Neural cell (in vitro differentiated cells): Measurements from ENCODE around the gene EIF3B. TPM values are rescaled to one million over a fixed set of nuclear protein-coding genes. Genes with fewer than 3 reads are reported as not detected.

Source experiments
- H2AFZ ChIP-seq: fragments of 200-600, 300-800 bp; sonication (generic), shearing (Covaris generic); 2 replicates; pipeline ENCODE4 v1.6.0; 2014; ENCODE audit warnings: low read depth, mild to moderate bottlenecking, antibody characterized with exemption, low read length, moderate library complexity
- H3F3A ChIP-seq: fragments of 200-600 bp; shearing (Covaris generic); 2 replicates; pipeline ENCODE4 v1.6.1; 2016; ENCODE audit warnings: mild to moderate bottlenecking, moderate library complexity, mixed read lengths, antibody characterized with exemption, low read length; ENCODE audit not compliant: insufficient read depth, poor library complexity, severe bottlenecking
- H3K27ac ChIP-seq: fragments of 200-600, 300-800 bp; sonication (generic), shearing (Covaris generic); 2 replicates; pipeline ENCODE4 v1.5.1; 2014; ENCODE audit warnings: mild to moderate bottlenecking, low read length, moderate library complexity
- H3K27me3 ChIP-seq: fragments of 300-800, 200-600 bp; sonication (generic), shearing (Covaris generic); 2 replicates; pipeline ENCODE4 v1.6.0; 2014; ENCODE audit warnings: mild to moderate bottlenecking, low read depth, low read length, moderate library complexity; ENCODE audit not compliant: insufficient read depth
- H3K36me3 ChIP-seq: fragments of 300-800, 200-600 bp; sonication (generic), shearing (Covaris generic); 2 replicates; pipeline ENCODE4 v1.5.1; 2014; ENCODE audit warnings: mild to moderate bottlenecking, antibody characterized with exemption, low read length, moderate library complexity; ENCODE audit not compliant: insufficient read depth
- H3K4me2 ChIP-seq: fragments of 300-800, 200-600 bp; sonication (generic), shearing (Covaris generic); 2 replicates; pipeline ENCODE4 v1.6.0; 2014; ENCODE audit warnings: mild to moderate bottlenecking, low read length
- H3K4me3 ChIP-seq: fragments of 300-800, 200-600 bp; sonication (generic), shearing (Covaris generic); 2 replicates; pipeline ENCODE4 v1.5.1; 2014; ENCODE audit warnings: mild to moderate bottlenecking, low read length, moderate library complexity
- H3K79me2 ChIP-seq: fragments of 200-600 bp; shearing (Covaris generic); replicated peaks from 2 replicates; pipeline ENCODE4 v1.6.0; 2014; ENCODE audit warnings: mild to moderate bottlenecking, low read length, moderate library complexity; ENCODE audit not compliant: insufficient read depth
- H3K9ac ChIP-seq: fragments of 300-800, 200-600 bp; sonication (generic), shearing (Covaris generic); 2 replicates; pipeline ENCODE4 v1.6.1; 2016; ENCODE audit warnings: mild to moderate bottlenecking, low read length, mixed read lengths
- H3K9me2 ChIP-seq: fragments of 200-600 bp; shearing (Covaris generic); 2 replicates; pipeline ENCODE4 v1.6.1; 2016; ENCODE audit warnings: mild to moderate bottlenecking, low read length, mixed read lengths; ENCODE audit not compliant: insufficient read depth
- H3K9me3 ChIP-seq: fragments of 200-600, 300-800 bp; sonication (generic), shearing (Covaris generic); 2 replicates; pipeline ENCODE4 v1.6.1; 2016; ENCODE audit warnings: mild to moderate bottlenecking, mixed run types, low read length, moderate library complexity, mixed read lengths
- H4K20me1 ChIP-seq: fragments of 200-600 bp; shearing (Covaris generic); 2 replicates; pipeline ENCODE4 v1.6.1; 2016; ENCODE audit warnings: mild to moderate bottlenecking, mixed run types; ENCODE audit not compliant: insufficient read depth
- EP300 ChIP-seq: fragments of 450-650 bp; conservative IDR thresholded peaks from 2 replicates; pipeline ENCODE4 v1.6.1; 2014; ENCODE audit warnings: antibody characterized with exemption, mild to moderate bottlenecking, moderate library complexity; ENCODE audit not compliant: poor library complexity, severe bottlenecking
- EZH2 ChIP-seq: fragments of 200-600, 300-800 bp; shearing (Covaris generic), sonication (generic); IDR thresholded peaks from 2 replicates; pipeline ENCODE4 v1.6.1; 2014; ENCODE audit warnings: antibody characterized with exemption, low read length, borderline replicate concordance, mild to moderate bottlenecking; ENCODE audit not compliant: insufficient read depth, poor library complexity, severe bottlenecking
- MXI1 ChIP-seq: fragments of 450-650 bp; conservative IDR thresholded peaks from 2 replicates; pipeline ENCODE4 v1.6.1; 2014; ENCODE audit warnings: antibody characterized with exemption, mild to moderate bottlenecking; ENCODE audit not compliant: poor library complexity, severe bottlenecking
- POLR2AphosphoS5 ChIP-seq: IDR thresholded peaks from 2 replicates; pipeline ENCODE4 v1.6.1; 2012
- RAD21 ChIP-seq: fragments of 450-650 bp; conservative IDR thresholded peaks from 2 replicates; pipeline ENCODE4 v1.6.1; 2014; ENCODE audit warnings: antibody characterized with exemption, mild to moderate bottlenecking, moderate library complexity
- SMC3 ChIP-seq: fragments of 450-650 bp; conservative IDR thresholded peaks from 2 replicates; pipeline ENCODE4 v1.6.1; 2014; ENCODE audit warnings: antibody characterized with exemption, mild to moderate bottlenecking, moderate library complexity; ENCODE audit not compliant: poor library complexity
- TAF1 ChIP-seq: IDR thresholded peaks from 2 replicates; pipeline ENCODE4 v1.6.1; 2012; ENCODE audit warnings: low read depth
- polyA plus RNA-seq: library from polyadenylated mRNA; depleted of rRNA; stranded (reverse); fragments of >200 nt; gene quantifications from 2 replicates; pipeline ENCODE4 v1.2.3, GENCODE V29; 2014
- TF ChIP-seq, protein P1 (sequence below): IDR thresholded peaks from 2 replicates; pipeline ENCODE4 v1.6.1; 2012; ENCODE audit warnings: borderline replicate concordance
- TF ChIP-seq, protein P2 (sequence below): fragments of 450-650 bp; IDR thresholded peaks from 2 replicates; pipeline ENCODE4 v1.5.1; 2014; ENCODE audit warnings: antibody characterized with exemption, mild to moderate bottlenecking, moderate library complexity; ENCODE audit not compliant: poor library complexity, severe bottlenecking

Gene EIF3B
- polyA plus RNA-seq, 1 donor from 2014 or later: 65.1 TPM

- H2AFZ ChIP-seq: no peak overlapping the region
- no peaks in the 10 kb centered on the region for H3F3A ChIP-seq
- H3K36me3 ChIP-seq: no peaks in the 10 kb centered on the region
- no peaks in the 10 kb centered on the region for H3K9me2 ChIP-seq
- H3K9ac ChIP-seq: no peak overlapping the region
- H3K27me3 ChIP-seq: no peaks in the 10 kb centered on the region
- no peak overlapping the region for H3K4me3 ChIP-seq
- no peak for TF ChIP-seq POLR2AphosphoS5
- TF ChIP-seq TAF1: no peak
- TF ChIP-seq EZH2: no peak
- no peaks in the 10 kb centered on the region for H3K79me2 ChIP-seq
- H3K27ac ChIP-seq: no peak overlapping the region
- no peaks in the 10 kb centered on the region for H4K20me1 ChIP-seq
- no peak overlapping the region for H3K4me2 ChIP-seq
- no peaks in the 10 kb centered on the region for H3K9me3 ChIP-seq
Measured at GRCh38 chr7:2373124-2373556, 18.5 kb downstream of the EIF3B start.

DNA sequence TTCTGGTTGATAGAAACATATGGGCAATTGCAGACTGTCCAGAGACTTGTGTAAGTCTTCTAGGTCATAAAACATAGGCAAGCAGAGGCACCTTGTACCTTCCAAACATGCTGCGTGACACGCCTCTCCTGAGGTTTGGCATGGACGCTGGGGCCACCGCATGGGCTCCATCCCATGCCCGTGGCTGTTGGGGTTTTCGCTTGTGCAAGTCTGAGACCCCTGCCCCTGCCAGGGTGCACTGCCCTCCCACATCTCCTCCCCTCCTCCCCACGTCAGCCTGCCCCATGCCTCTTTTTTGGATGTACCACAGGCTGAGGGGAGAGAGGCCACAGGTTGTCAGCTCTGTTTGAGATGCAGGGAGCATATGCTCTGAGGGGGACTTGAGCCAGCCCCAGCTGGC is 19.0 kb downstream of the EIF3B start:
- Histone ChIP-seq H3K79me2 (no peaks in the 10 kb centered on the region), H3K36me3 (no peaks in the 10 kb centered on the region), H3K9me3 (no peaks in the 10 kb centered on the region), H4K20me1 (no peaks in the 10 kb centered on the region), H3K27me3 (no peaks in the 10 kb centered on the region), H3K4me2 (no peak overlapping the region), H3K9ac (no peak overlapping the region), H3K9me2 (no peaks in the 10 kb centered on the region), H2AFZ (no peak overlapping the region), H3K27ac (no peak overlapping the region), H3K4me3 (no peak overlapping the region), H3F3A (no peaks in the 10 kb centered on the region)
- TF ChIP-seq RAD21 (no peak), POLR2AphosphoS5 (no peak), EP300 (no peak), EZH2 (no peak), TAF1 (no peak), MXI1 (no peak), SMC3 (no peak)
- TF ChIP-seq, protein P1, sequence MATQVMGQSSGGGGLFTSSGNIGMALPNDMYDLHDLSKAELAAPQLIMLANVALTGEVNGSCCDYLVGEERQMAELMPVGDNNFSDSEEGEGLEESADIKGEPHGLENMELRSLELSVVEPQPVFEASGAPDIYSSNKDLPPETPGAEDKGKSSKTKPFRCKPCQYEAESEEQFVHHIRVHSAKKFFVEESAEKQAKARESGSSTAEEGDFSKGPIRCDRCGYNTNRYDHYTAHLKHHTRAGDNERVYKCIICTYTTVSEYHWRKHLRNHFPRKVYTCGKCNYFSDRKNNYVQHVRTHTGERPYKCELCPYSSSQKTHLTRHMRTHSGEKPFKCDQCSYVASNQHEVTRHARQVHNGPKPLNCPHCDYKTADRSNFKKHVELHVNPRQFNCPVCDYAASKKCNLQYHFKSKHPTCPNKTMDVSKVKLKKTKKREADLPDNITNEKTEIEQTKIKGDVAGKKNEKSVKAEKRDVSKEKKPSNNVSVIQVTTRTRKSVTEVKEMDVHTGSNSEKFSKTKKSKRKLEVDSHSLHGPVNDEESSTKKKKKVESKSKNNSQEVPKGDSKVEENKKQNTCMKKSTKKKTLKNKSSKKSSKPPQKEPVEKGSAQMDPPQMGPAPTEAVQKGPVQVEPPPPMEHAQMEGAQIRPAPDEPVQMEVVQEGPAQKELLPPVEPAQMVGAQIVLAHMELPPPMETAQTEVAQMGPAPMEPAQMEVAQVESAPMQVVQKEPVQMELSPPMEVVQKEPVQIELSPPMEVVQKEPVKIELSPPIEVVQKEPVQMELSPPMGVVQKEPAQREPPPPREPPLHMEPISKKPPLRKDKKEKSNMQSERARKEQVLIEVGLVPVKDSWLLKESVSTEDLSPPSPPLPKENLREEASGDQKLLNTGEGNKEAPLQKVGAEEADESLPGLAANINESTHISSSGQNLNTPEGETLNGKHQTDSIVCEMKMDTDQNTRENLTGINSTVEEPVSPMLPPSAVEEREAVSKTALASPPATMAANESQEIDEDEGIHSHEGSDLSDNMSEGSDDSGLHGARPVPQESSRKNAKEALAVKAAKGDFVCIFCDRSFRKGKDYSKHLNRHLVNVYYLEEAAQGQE: no peak
- TF ChIP-seq, protein P2, sequence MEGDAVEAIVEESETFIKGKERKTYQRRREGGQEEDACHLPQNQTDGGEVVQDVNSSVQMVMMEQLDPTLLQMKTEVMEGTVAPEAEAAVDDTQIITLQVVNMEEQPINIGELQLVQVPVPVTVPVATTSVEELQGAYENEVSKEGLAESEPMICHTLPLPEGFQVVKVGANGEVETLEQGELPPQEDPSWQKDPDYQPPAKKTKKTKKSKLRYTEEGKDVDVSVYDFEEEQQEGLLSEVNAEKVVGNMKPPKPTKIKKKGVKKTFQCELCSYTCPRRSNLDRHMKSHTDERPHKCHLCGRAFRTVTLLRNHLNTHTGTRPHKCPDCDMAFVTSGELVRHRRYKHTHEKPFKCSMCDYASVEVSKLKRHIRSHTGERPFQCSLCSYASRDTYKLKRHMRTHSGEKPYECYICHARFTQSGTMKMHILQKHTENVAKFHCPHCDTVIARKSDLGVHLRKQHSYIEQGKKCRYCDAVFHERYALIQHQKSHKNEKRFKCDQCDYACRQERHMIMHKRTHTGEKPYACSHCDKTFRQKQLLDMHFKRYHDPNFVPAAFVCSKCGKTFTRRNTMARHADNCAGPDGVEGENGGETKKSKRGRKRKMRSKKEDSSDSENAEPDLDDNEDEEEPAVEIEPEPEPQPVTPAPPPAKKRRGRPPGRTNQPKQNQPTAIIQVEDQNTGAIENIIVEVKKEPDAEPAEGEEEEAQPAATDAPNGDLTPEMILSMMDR: no peak

GRCh38 chr7:2374401-2374800 is 19.8 kb downstream of the EIF3B start:
- TF ChIP-seq SMC3: no peak
- no peak for TF ChIP-seq EP300
- TF ChIP-seq, protein P1: no peak
- TF ChIP-seq, protein P2: no peak
- no peak for TF ChIP-seq POLR2AphosphoS5
- Histone ChIP-seq H3K4me3 (no peak overlapping the region), H3F3A (no peaks in the 10 kb centered on the region), H4K20me1 (no peaks in the 10 kb centered on the region), H3K9me3 (no peaks in the 10 kb centered on the region), H2AFZ (no peak overlapping the region), H3K27me3 (no peaks in the 10 kb centered on the region), H3K4me2 (no peak overlapping the region), H3K9me2 (no peaks in the 10 kb centered on the region), H3K36me3 (no peaks in the 10 kb centered on the region), H3K27ac (no peak overlapping the region), H3K79me2 (no peaks in the 10 kb centered on the region), H3K9ac (no peak overlapping the region)
